GM21737 (cell line): ENCODE results near the gene TMA7.
"Not testable (repeated sequence)": the region's sequence is repeated elsewhere in the genome, so short reads cannot be mapped to it uniquely, and the experiment has no call there.

Source experiments
- ATAC-seq: cut with Tn5 transposase; IDR thresholded peaks from one replicate; pipeline ENCODE4 v1.9.1; 2021; ENCODE audit warnings: mild to moderate bottlenecking, moderate library complexity; ENCODE audit not compliant: unreplicated experiment

TMA7 gene

GRCh38 chr3:48439820-48440589 is at the start of gene TMA7, which contains the start of gene CCDC51:
TSS of gene TMA7 (plus strand) at chr3:48440257. CDS start at chr3:48440297, 40 bp downstream.
TSS of gene CCDC51 (minus strand) at chr3:48440119. CDS start at chr3:48435128, 4,991 bp downstream.
- ATAC-seq: peak; percentile 92

- ATAC-seq: no peak
Observed at GRCh38 chr3:48394391-48394790, 45.7 kb upstream of the TMA7 start.

GRCh38 chr3:48395714-48396113 is 44.3 kb upstream of the TMA7 start:
- no peak for ATAC-seq

- no peak for ATAC-seq
Observed at GRCh38 chr3:48397767-48398681, 42.0 kb upstream of the TMA7 start.

GRCh38 chr3:48398701-48399386 is 41.2 kb upstream of the TMA7 start:
- no peak for ATAC-seq

GRCh38 chr3:48399387-48400172 is 40.5 kb upstream of the TMA7 start:
- ATAC-seq: no peak

- ATAC-seq: no peak
Observed at GRCh38 chr3:48400824-48401433, 39.1 kb upstream of the TMA7 start.

- not testable (repeated sequence) for ATAC-seq
Observed at GRCh38 chr3:48401434-48401901, 38.6 kb upstream of the TMA7 start.

- no peak for ATAC-seq
Observed at GRCh38 chr3:48402281-48402732, 37.8 kb upstream of the TMA7 start.

GRCh38 chr3:48402907-48403306 is 37.1 kb upstream of the TMA7 start:
- no peak for ATAC-seq

GRCh38 chr3:48403533-48404439 is 36.3 kb upstream of the TMA7 start:
- no peak for ATAC-seq

GRCh38 chr3:48404440-48405342 is 35.4 kb upstream of the TMA7 start:
- no peak for ATAC-seq

GRCh38 chr3:48405343-48405881 is 34.6 kb upstream of the TMA7 start:
- ATAC-seq: no peak

GRCh38 chr3:48405971-48406370 is 34.1 kb upstream of the TMA7 start:
- ATAC-seq: no peak

- ATAC-seq: no peak
Observed at GRCh38 chr3:48406443-48407431, 33.3 kb upstream of the TMA7 start.

GRCh38 chr3:48407542-48408099 is 32.4 kb upstream of the TMA7 start:
- ATAC-seq: no peak
